Measurements from ENCODE around the gene CIC. TPM values are rescaled to one million over a fixed set of nuclear protein-coding genes. Genes with fewer than 3 reads are reported as not detected.

The CIC gene
- total and polyA plus RNA-seq, 2 of the 13 experiments (the other 11 are each of a cell fraction or from before 2014, with no cell fraction given), result 5.9 to 8.0 TPM

- TF ChIP-seq BRF2 (CRISPR knock-in tag; IDR thresholded peaks at IDR 0.05), result no peak
- TF ChIP-seq ZNF230 (CRISPR knock-in tag; IDR thresholded peaks at IDR 0.05), result 0 out of 2 replicates have a peak, but pooled peaks have one; percentile 67
- TF ChIP-seq CENPT (CRISPR knock-in tag; IDR thresholded peaks at IDR 0.05; ENCODE audit: low read depth), result no peak
- TF ChIP-seq ZNF678 (CRISPR knock-in tag; IDR thresholded peaks at IDR 0.05), result 0 out of 2 replicates have a peak, but pooled peaks have one; percentile 53
- peak; percentile 62 for TF ChIP-seq NFYC (CRISPR knock-in tag; IDR thresholded peaks at IDR 0.05)
- TF ChIP-seq ZNF549 (CRISPR knock-in tag; IDR thresholded peaks at IDR 0.05), result no peak
- TF ChIP-seq IRF9 (CRISPR knock-in tag; IDR thresholded peaks at IDR 0.05; ENCODE audit: borderline replicate concordance), result peak; percentile 69; the same call in 1 of the 2 replicates
- TF ChIP-seq ZNF382 (CRISPR knock-in tag; IDR thresholded peaks at IDR 0.05; ENCODE audit: borderline replicate concordance), result no peak
- no peak for TF ChIP-seq ZNF24 (IDR thresholded peaks at IDR 0.05)
- TF ChIP-seq TBX3 (IDR thresholded peaks at IDR 0.05; ENCODE audit: borderline replicate concordance), result no peak
- no peak for TF ChIP-seq ZNF616 (CRISPR knock-in tag; IDR thresholded peaks at IDR 0.05; ENCODE audit: low read depth)
- no peak for TF ChIP-seq CEBPG (CRISPR knock-in tag; IDR thresholded peaks at IDR 0.05)
- TF ChIP-seq BATF2 (CRISPR knock-in tag; IDR thresholded peaks at IDR 0.05), result no peak
- TF ChIP-seq ARID4A (CRISPR knock-in tag; IDR thresholded peaks at IDR 0.05; ENCODE audit: borderline replicate concordance), result peak; percentile 72; the same call in 1 of the 2 replicates
- TF ChIP-seq SMYD3 (CRISPR knock-in tag; IDR thresholded peaks at IDR 0.05), result no peak
- peak; percentile 50; the same call in 1 of the 2 replicates for TF ChIP-seq SP5 (CRISPR knock-in tag; IDR thresholded peaks at IDR 0.05; ENCODE audit: borderline replicate concordance, low read depth)
- TF ChIP-seq PRDM4 (CRISPR knock-in tag; IDR thresholded peaks at IDR 0.05; ENCODE audit: borderline replicate concordance), result no peak
Measured at GRCh38 chr19:42283188-42284065, 14.4 kb downstream of the CIC start (continued).
